Measurements from ENCODE around the gene NRAS.

GRCh38 chr1:114735479-114735878, 18.9 kb upstream of the NRAS start:
- TF ChIP-seq, protein P1, sequence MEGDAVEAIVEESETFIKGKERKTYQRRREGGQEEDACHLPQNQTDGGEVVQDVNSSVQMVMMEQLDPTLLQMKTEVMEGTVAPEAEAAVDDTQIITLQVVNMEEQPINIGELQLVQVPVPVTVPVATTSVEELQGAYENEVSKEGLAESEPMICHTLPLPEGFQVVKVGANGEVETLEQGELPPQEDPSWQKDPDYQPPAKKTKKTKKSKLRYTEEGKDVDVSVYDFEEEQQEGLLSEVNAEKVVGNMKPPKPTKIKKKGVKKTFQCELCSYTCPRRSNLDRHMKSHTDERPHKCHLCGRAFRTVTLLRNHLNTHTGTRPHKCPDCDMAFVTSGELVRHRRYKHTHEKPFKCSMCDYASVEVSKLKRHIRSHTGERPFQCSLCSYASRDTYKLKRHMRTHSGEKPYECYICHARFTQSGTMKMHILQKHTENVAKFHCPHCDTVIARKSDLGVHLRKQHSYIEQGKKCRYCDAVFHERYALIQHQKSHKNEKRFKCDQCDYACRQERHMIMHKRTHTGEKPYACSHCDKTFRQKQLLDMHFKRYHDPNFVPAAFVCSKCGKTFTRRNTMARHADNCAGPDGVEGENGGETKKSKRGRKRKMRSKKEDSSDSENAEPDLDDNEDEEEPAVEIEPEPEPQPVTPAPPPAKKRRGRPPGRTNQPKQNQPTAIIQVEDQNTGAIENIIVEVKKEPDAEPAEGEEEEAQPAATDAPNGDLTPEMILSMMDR (IDR thresholded peaks at IDR 0.05; ENCODE audit: poor library complexity): no peak
- TF ChIP-seq EZH2 (IDR thresholded peaks at IDR 0.05; ENCODE audit: borderline replicate concordance): no peak
